GM12875 (cell line): ENCODE measurements around the gene NFIA.

ENCODE experiments used
- H3K4me3 ChIP-seq: one replicate; pipeline ENCODE4 v1.5.1; 2011; ENCODE audit warnings: low read depth, low read length, control low read depth
- CTCF ChIP-seq: IDR thresholded peaks from 2 replicates; pipeline ENCODE4 v1.5.1; 2011; ENCODE audit warnings: low read depth, mild to moderate bottlenecking, control low read depth, inconsistent platforms, low read length, moderate library complexity, borderline replicate concordance; ENCODE audit not compliant: insufficient read depth

The NFIA gene

GRCh38 chr1:61184040-61184713, 101.8 kb downstream of the NFIA start:
- TF ChIP-seq CTCF, result no peak
- no peak overlapping the region for H3K4me3 ChIP-seq

- TF ChIP-seq CTCF, result no peak
- no peak overlapping the region for H3K4me3 ChIP-seq
Measured at GRCh38 chr1:61184714-61185106, 102.3 kb downstream of the NFIA start.

- no peak for TF ChIP-seq CTCF
- H3K4me3 ChIP-seq, result no peak overlapping the region
Measured at GRCh38 chr1:61186753-61187152, 104.4 kb downstream of the NFIA start.

GRCh38 chr1:61187352-61188086, 105.2 kb downstream of the NFIA start:
- H3K4me3 ChIP-seq, result no peak overlapping the region
- no peak for TF ChIP-seq CTCF

- no peak for TF ChIP-seq CTCF
- no peak overlapping the region for H3K4me3 ChIP-seq
Measured at GRCh38 chr1:61190153-61190552, 107.8 kb downstream of the NFIA start.

GRCh38 chr1:61190618-61191432, 108.5 kb downstream of the NFIA start:
- no peak overlapping the region for H3K4me3 ChIP-seq
- no peak for TF ChIP-seq CTCF
